A549 (cell line): ENCODE results near the gene ARHGAP26.

ENCODE experiments used
- EHMT2 ChIP-seq: fragments of 200-600 bp; sonication (generic); IDR thresholded peaks from 2 replicates; pipeline ENCODE4 v1.6.1; 2016; ENCODE audit warnings: antibody characterized with exemption, low read depth, mild to moderate bottlenecking, moderate library complexity
- ESRRA ChIP-seq: fragments of 150-350 bp; IDR thresholded peaks from 2 replicates; pipeline ENCODE4 v1.6.1; 2014; ENCODE audit warnings: mild to moderate bottlenecking, low read length, borderline replicate concordance

DNA sequence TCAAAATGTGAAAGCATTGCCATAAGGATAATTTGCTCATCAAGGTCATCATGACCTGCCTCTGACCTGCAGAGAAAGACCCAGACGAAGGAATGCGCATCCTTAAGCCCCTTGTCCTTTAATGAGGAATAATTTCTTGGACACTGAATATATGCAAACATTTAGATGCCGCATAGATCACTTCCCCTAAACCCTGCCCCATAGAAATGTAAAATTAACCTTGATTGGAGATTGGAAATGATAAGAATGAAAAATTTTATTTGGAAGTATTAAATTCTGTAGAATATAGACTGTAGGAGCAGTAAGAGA lies 233.1 kb downstream of the ARHGAP26 start:
- TF ChIP-seq ESRRA = no peak
- TF ChIP-seq EHMT2 = no peak
